Heart left ventricle (tissue), 16 donors: Measurements from ENCODE around the gene S100G. TPM values are rescaled to one million over a fixed set of nuclear protein-coding genes. Genes with fewer than 3 reads are reported as not detected.
"Not testable (repeated sequence)": the region's sequence is repeated elsewhere in the genome, so short reads cannot be mapped to it uniquely, and the experiment has no call there.

Experiments
- ATAC-seq, 4 donors: fragments of 200-7000 bp; cut with Tn5 transposase; one replicate each; pipeline ENCODE4 v1.9.1; 2020 to 2022; ENCODE audit warnings: moderate library complexity in 4 of 4, mild to moderate bottlenecking in 3 of 4, moderate number of reproducible peaks in 1 of 4
- DNase-seq, 5 donors: peaks; one replicate each; pipeline ENCODE4 v3.0.0-alpha.2; 2020
- H3K27ac ChIP-seq, 12 donors: fragments of 200-600 bp; sonication (generic) in 4 of 12; one replicate each; pipeline versions ENCODE4 v1.5.0 to v1.8.0; 2016 to 2022; ENCODE audit warnings: mild to moderate bottlenecking in 2 of 12
- H3K27me3 ChIP-seq, 9 donors: fragments of 200-600 bp; sonication (generic) in 2 of 9; one replicate each; pipeline versions ENCODE4 v1.5.1 to v1.8.0; 2016 to 2022; ENCODE audit warnings: mild to moderate bottlenecking in 3 of 9
- H3K36me3 ChIP-seq, 9 donors: fragments of 200-600 bp; sonication (generic) in 2 of 9; one replicate each; pipeline versions ENCODE4 v1.5.0 to v1.8.0; 2018 to 2022; ENCODE audit warnings: mild to moderate bottlenecking in 2 of 9
- H3K4me1 ChIP-seq, 12 donors: fragments of 200-600 bp; sonication (generic) in 4 of 12; one replicate each; pipeline versions ENCODE4 v1.5.0 to v1.8.0; 2016 to 2022; ENCODE audit warnings: mild to moderate bottlenecking in 3 of 12
- H3K4me3 ChIP-seq, 12 donors: fragments of 200-600 bp; sonication (generic) in 4 of 12; one replicate each; pipeline versions ENCODE4 v1.5.0 to v1.8.0; 2017 to 2022; ENCODE audit warnings: mild to moderate bottlenecking in 9 of 12, moderate library complexity in 4 of 12
- H3K9me3 ChIP-seq, 12 donors: fragments of 200-600 bp; sonication (generic) in 4 of 12; one replicate each; pipeline versions ENCODE4 v1.5.0 to v1.8.0; 2016 to 2022; ENCODE audit warnings: mild to moderate bottlenecking in 1 of 12
- POLR2A ChIP-seq, 2 donors: fragments of 450-650 bp; IDR thresholded peaks; one replicate each; pipeline ENCODE4 v1.6.1; 2017; ENCODE audit warnings: antibody characterized with exemption in 2 of 2, mild to moderate bottlenecking in 2 of 2, moderate library complexity in 2 of 2
- WGBS, 4 donors: extraction: QIAGEN DNeasy Blood & Tissue Kit in 2 of 4; methylation state at CpG; one replicate each; pipeline versions ENCODE4 v1.1.5 to v1.1.7; 2013 to 2018; 5-methylcytosine and 5-hydroxymethylcytosine counted together
- intact Hi-C, 10 donors: fragments of 100-400 bp; cut with DNase I; formaldehyde crosslinking; loops; one replicate each; pipeline versions ENCODE4 v1.11.1 to v1.14.2; 2022
- polyA plus RNA-seq, 2 donors: library from polyadenylated mRNA; stranded (reverse); fragments of 200-250 nt; gene quantifications; one replicate each; pipeline ENCODE4 v1.2.3, GENCODE V29; 2013
- total RNA-seq, 9 donors: library from RNA; depleted of rRNA in 2 of 9; stranded (reverse); fragments of >200 nt in 2 of 9; fragmentation: NEBNext Ultra II Directional in 3 of 9; extraction: Animal tissue kit (Norgen Biotek cat#: 25700) in 3 of 9; gene quantifications; one replicate each; pipeline versions ENCODE4 v1.1.0 to v1.2.4, GENCODE V29; 2016 to 2023
- TF ChIP-seq, protein P1 (sequence below), 12 donors: fragments of 200-600 bp; sonication (generic) in 4 of 12; IDR thresholded peaks; one replicate each; pipeline versions ENCODE4 v1.5.0 to v1.8.0; 2018 to 2022; ENCODE audit warnings: antibody characterized with exemption in 12 of 12, mild to moderate bottlenecking in 5 of 12
- donor health status: ischemic (EF 13 %, LVEDD 7.1; RV severe dilation, severe dysfunction).
- donor health status: healthy with polysubstance abuse.
- donor health status: DM: no; HTN: yes; CAD: no.
- donor health status: DM: no; HTN: no; CAD: no.
- donor health status: ischemic (EF 25% LVEDD 6.9; RV normal size, moderate dysfunction).
- donor health status: ischemic (EF 25% LVEDD 5.7; RV mildly dilated, moderate dysfunction).
- donor health status: healthy.
- donor health status: DM: yes; HTN: yes; CAD: no.
- donor health status: ischemic (EF 35%, LVEDD 5.7; RV mildly dilated, moderate dysfunction).
- donor health status: nonischemic (EF 11% LVEDD 7.7; RV severe dilation, severe dysfunction).
- donor health status: DM: yes; HTN: yes; CAD: no.
- donor health status: PGD.
- donor health status: ischemic (EF 29% LVEDD 5.4; RV normal size, mild dysfunction).
- donor health status: nonischemic (EF 23%, LVEDD 6.1; RV moderate dilation, normal function).

Gene S100G
- total and polyA plus RNA-seq, 11 donors = not detected

DNA sequence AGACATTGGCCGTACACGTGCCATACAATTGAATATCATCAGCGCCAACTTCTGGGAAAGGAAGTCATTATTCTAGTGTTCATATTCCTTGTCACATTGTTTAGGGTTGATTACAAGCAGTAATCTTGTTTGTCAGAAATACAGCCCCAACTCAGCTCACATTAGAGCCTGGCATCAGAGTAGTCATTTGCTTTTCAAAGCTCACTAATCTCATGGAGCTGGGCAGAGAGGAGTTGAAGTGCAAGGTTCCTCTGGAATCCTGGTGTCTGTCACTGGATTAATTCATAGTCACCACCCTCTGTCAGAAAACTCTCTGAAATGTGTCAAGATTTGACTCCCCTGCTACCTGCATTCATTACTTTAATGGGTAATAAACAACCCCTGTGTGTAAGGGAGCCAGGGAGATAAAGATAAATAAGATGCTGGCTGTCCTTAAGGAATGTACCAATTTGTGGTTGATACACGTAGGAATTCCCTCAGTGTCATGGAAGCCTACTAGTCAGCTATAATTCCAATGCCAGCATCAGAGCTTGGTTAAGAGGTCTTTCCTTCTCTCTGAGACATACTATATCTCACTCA lies 43.7 kb upstream of the S100G start:
- peak in 3 of 4 donors; percentile 38 to 73 (median 52) for ATAC-seq
- WGBS, 4 donors = 45 to 82% (median 66%) methylated on average over 4 of the region's 4 CpGs
- peak overlapping the region in 11 of 12 donors; percentile 15 to 78 (median 70) for H3K27ac ChIP-seq

DNA sequence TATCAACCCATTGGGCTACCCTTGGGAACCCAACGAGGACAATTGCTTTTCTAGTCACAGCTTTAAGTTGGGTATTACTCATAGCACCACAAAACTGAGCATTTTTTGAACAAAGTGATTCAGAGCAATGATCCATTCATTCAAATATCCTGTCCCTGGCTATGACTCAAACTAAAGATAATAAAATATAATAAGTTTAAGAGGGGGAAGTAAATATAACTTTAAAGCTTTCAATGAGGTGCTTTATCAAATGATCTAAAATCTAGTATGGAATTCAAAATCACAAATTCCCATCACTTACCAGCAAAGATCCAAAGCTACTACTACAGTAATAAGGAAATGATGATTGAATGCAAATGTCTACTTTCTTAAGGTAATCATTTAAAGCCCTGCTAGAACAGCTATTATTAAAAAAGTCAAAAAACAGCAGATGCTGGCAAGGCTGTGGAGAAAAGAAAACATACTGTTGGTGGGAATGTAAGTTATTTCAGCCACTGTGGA lies 39.8 kb upstream of the S100G start:
- no peak for ATAC-seq
- Histone ChIP-seq H3K27me3 (peaks cover 0 to 13% (median 0%) of the 10 kb centered on the region in 9 donors), H3K9me3 (no peaks in the 10 kb centered on the region), H3K36me3 (peaks cover 0 to 15% (median 0%) of the 10 kb centered on the region in 9 donors), H3K27ac (no peak overlapping the region), H3K4me3 (no peak overlapping the region), H3K4me1 (peaks cover 0 to 7% (median 0%) of the 10 kb centered on the region in 12 donors)
- 50 to 80% (median 71%) methylated on average over 1 of the region's 1 CpG for WGBS, 4 donors
- no peak for DNase-seq
- TF ChIP-seq, protein P1, sequence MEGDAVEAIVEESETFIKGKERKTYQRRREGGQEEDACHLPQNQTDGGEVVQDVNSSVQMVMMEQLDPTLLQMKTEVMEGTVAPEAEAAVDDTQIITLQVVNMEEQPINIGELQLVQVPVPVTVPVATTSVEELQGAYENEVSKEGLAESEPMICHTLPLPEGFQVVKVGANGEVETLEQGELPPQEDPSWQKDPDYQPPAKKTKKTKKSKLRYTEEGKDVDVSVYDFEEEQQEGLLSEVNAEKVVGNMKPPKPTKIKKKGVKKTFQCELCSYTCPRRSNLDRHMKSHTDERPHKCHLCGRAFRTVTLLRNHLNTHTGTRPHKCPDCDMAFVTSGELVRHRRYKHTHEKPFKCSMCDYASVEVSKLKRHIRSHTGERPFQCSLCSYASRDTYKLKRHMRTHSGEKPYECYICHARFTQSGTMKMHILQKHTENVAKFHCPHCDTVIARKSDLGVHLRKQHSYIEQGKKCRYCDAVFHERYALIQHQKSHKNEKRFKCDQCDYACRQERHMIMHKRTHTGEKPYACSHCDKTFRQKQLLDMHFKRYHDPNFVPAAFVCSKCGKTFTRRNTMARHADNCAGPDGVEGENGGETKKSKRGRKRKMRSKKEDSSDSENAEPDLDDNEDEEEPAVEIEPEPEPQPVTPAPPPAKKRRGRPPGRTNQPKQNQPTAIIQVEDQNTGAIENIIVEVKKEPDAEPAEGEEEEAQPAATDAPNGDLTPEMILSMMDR (IDR thresholded peaks at IDR 0.05) = no peak
- no peak for TF ChIP-seq POLR2A (IDR thresholded peaks at IDR 0.05)
- intact Hi-C loops = no loop called here

More for the DNA sequence above, 43.7 kb upstream of the S100G start:
- TF ChIP-seq POLR2A (IDR thresholded peaks at IDR 0.05) = no peak
- TF ChIP-seq, protein P1 (IDR thresholded peaks at IDR 0.05) = no peak
- H3K4me1 ChIP-seq = peaks cover 0 to 26% (median 4%) of the 10 kb centered on the region in 12 donors
- H3K4me3 ChIP-seq = no peak overlapping the region
- peaks cover 0 to 10% (median 0%) of the 10 kb centered on the region in 9 donors for H3K27me3 ChIP-seq
- H3K9me3 ChIP-seq = no peaks in the 10 kb centered on the region
- no peak for DNase-seq
- peaks cover 0 to 8% (median 0%) of the 10 kb centered on the region in 9 donors for H3K36me3 ChIP-seq
- intact Hi-C loops = no loop called here

DNA sequence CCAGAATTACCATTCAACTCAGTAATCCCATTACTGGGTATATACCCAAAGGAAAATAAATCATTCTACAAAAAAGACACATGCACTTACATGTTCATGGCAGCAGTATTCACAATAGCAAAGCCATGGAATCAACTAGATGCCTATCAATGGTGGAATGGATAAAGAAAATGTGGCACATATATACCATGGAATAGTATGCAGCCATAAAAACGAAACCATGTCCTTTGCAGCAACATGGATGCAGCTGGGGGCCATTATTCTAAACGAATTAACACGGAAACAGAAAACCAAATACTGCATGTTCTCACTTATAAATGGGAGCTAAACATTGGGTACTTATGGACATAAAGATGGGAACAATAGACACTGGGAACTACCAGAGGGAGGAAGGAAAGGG lies 39.3 kb upstream of the S100G start:
- H3K4me3 ChIP-seq, H3K4me1 ChIP-seq, DNase-seq, intact Hi-C loops, ATAC-seq, H3K9me3 ChIP-seq, H3K27ac ChIP-seq: not testable (repeated sequence)
- WGBS, 4 donors = 79 to 99% (median 92%) methylated on average over 3 of the region's 3 CpGs
- peaks cover 0 to 13% (median 0%) of the 10 kb centered on the region in 9 donors for H3K27me3 ChIP-seq
- H3K36me3 ChIP-seq = peaks cover 0 to 15% (median 0%) of the 10 kb centered on the region in 9 donors

DNA sequence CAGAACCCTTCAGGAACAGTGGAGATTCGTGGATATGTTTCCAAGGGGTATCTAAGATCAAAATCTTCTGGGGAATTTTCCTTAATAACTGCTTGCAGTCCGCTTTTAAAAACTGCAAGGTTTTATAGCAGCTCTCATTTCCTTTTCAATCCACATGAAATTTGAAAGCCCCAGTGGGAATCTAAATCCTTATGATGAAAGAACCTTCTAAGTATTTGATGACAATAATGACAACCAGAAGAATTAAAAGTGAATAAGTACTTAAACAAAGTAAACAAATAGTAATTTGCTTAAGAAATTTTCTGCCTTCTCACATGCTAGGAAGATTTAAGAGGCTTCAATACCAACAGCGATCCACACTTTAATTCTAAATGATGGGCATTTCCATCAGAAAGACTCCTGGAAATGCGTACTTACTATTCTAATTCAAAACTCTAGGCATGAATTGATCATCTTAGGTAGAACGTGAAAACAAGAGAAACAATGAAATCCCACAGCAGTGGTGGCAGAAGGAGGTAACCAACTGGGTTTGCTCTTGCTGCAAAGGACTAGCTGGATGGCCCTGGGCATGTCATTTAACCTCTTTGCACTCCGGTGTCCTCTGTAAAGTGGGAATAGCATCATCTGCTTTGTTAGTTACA lies 37.6 kb upstream of the S100G start:
- peaks cover 0 to 9% (median 0%) of the 10 kb centered on the region in 9 donors for H3K27me3 ChIP-seq
- no peak overlapping the region for H3K27ac ChIP-seq
- 63 to 86% (median 75%) methylated on average over 6 of the region's 6 CpGs for WGBS, 4 donors
- H3K4me1 ChIP-seq = no peaks in the 10 kb centered on the region
- no peak for TF ChIP-seq POLR2A (IDR thresholded peaks at IDR 0.05)
- TF ChIP-seq, protein P1 (IDR thresholded peaks at IDR 0.05) = no peak
- no peak for ATAC-seq
- no peak overlapping the region for H3K4me3 ChIP-seq
- intact Hi-C loops = no loop called here
- no peak for DNase-seq
- no peaks in the 10 kb centered on the region for H3K9me3 ChIP-seq
- H3K36me3 ChIP-seq = peaks cover 0 to 24% (median 0%) of the 10 kb centered on the region in 9 donors
